SU-DHL-6 (cell line): Measurements from ENCODE around the gene POFUT2.

Experiments
- H2AFZ ChIP-seq: fragments of 200-600 bp; sonication (generic); 2 replicates; pipeline ENCODE4 v1.6.1; 2014; ENCODE audit warnings: low read depth, mild to moderate bottlenecking, moderate library complexity, mixed read lengths, antibody characterized with exemption, low read length; ENCODE audit not compliant: severe bottlenecking
- H3F3A ChIP-seq: fragments of 200-600 bp; shearing (Covaris generic); 2 replicates; pipeline ENCODE4 v1.6.0; 2016; ENCODE audit warnings: antibody characterized with exemption, mild to moderate bottlenecking; ENCODE audit not compliant: insufficient read depth
- H3K27ac ChIP-seq: fragments of 200-600 bp; sonication (generic); 2 replicates; pipeline ENCODE4 v1.5.1; 2016; ENCODE audit warnings: low read depth, mild to moderate bottlenecking, low read length, moderate library complexity, mixed read lengths
- H3K27me3 ChIP-seq: fragments of 200-600 bp; sonication (generic), shearing (Covaris generic); 2 replicates; pipeline ENCODE4 v1.6.0; 2014; ENCODE audit warnings: mild to moderate bottlenecking, low read length
- H3K36me3 ChIP-seq: fragments of 200-600 bp; sonication (generic); 2 replicates; pipeline ENCODE4 v1.6.1; 2014; ENCODE audit warnings: mild to moderate bottlenecking, low read length, mixed read lengths
- H3K4me2 ChIP-seq: fragments of 300-600, 200-600 bp; shearing (Covaris generic), sonication (generic); 2 replicates; pipeline ENCODE4 v1.6.0; 2014; ENCODE audit warnings: low read length, low read depth, mild to moderate bottlenecking; ENCODE audit not compliant: poor library complexity, severe bottlenecking
- H3K4me3 ChIP-seq: fragments of 200-600 bp; sonication (generic); 2 replicates; pipeline ENCODE4 v1.5.1; 2014; ENCODE audit warnings: antibody characterized with exemption, low read length, mild to moderate bottlenecking, mixed read lengths; ENCODE audit not compliant: insufficient read depth, poor library complexity, severe bottlenecking
- H3K79me2 ChIP-seq: fragments of 200-600 bp; sonication (generic); 2 replicates; pipeline ENCODE4 v1.6.1; 2014; ENCODE audit warnings: mild to moderate bottlenecking, low read length, moderate library complexity; ENCODE audit not compliant: insufficient read depth
- H3K9ac ChIP-seq: fragments of 200-600 bp; sonication (generic); 2 replicates; pipeline ENCODE4 v1.7.0; 2014; ENCODE audit warnings: mild to moderate bottlenecking, low read length
- H3K9me2 ChIP-seq: fragments of 200-600 bp; sonication (generic); replicated peaks from 2 replicates; pipeline ENCODE4 v1.6.1; 2014; ENCODE audit warnings: low read length; ENCODE audit not compliant: insufficient read depth
- H3K9me3 ChIP-seq: fragments of 200-600 bp; sonication (generic); 2 replicates; pipeline ENCODE4 v1.6.1; 2014; ENCODE audit warnings: low read length, mixed read lengths; ENCODE audit not compliant: insufficient read depth
- H4K20me1 ChIP-seq: fragments of 200-600 bp; sonication (generic); 2 replicates; pipeline ENCODE4 v1.6.1; 2014; ENCODE audit warnings: low read depth, mild to moderate bottlenecking, antibody characterized with exemption, low read length, moderate library complexity, mixed read lengths
- EZH2phosphoT487 ChIP-seq: fragments of 200-600 bp; sonication (generic), shearing (Covaris generic); conservative IDR thresholded peaks from 2 replicates; pipeline ENCODE4 v1.6.1; 2018; ENCODE audit warnings: mild to moderate bottlenecking, antibody characterized with exemption, low read length, moderate library complexity, mixed read lengths
- TF ChIP-seq, protein P1 (sequence below): fragments of 200-600 bp; sonication (generic); IDR thresholded peaks from one replicate; pipeline ENCODE4 v1.5.1; 2017; ENCODE audit warnings: antibody characterized with exemption, mild to moderate bottlenecking, low read length, moderate library complexity; ENCODE audit not compliant: insufficient read depth, poor library complexity, severe bottlenecking

Gene POFUT2

GRCh38 chr21:45334134-45334533, 46.4 kb upstream of the POFUT2 start:
- no peak for TF ChIP-seq EZH2phosphoT487
- TF ChIP-seq, protein P1, sequence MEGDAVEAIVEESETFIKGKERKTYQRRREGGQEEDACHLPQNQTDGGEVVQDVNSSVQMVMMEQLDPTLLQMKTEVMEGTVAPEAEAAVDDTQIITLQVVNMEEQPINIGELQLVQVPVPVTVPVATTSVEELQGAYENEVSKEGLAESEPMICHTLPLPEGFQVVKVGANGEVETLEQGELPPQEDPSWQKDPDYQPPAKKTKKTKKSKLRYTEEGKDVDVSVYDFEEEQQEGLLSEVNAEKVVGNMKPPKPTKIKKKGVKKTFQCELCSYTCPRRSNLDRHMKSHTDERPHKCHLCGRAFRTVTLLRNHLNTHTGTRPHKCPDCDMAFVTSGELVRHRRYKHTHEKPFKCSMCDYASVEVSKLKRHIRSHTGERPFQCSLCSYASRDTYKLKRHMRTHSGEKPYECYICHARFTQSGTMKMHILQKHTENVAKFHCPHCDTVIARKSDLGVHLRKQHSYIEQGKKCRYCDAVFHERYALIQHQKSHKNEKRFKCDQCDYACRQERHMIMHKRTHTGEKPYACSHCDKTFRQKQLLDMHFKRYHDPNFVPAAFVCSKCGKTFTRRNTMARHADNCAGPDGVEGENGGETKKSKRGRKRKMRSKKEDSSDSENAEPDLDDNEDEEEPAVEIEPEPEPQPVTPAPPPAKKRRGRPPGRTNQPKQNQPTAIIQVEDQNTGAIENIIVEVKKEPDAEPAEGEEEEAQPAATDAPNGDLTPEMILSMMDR: no peak
- H3K9me3 ChIP-seq: no peaks in the 10 kb centered on the region
- no peaks in the 10 kb centered on the region for H3K79me2 ChIP-seq
- H3K36me3 ChIP-seq: no peaks in the 10 kb centered on the region
- H3K27ac ChIP-seq: no peak overlapping the region
- H3K4me2 ChIP-seq: no peak overlapping the region
- no peaks in the 10 kb centered on the region for H3F3A ChIP-seq
- no peak overlapping the region for H3K4me3 ChIP-seq
- H3K9ac ChIP-seq: no peak overlapping the region
- no peaks in the 10 kb centered on the region for H4K20me1 ChIP-seq
- H3K9me2 ChIP-seq: no peaks in the 10 kb centered on the region
- no peak overlapping the region for H2AFZ ChIP-seq
- H3K27me3 ChIP-seq: no peaks in the 10 kb centered on the region

- Histone ChIP-seq H3K27me3 (no peaks in the 10 kb centered on the region), H3K9ac (no peak overlapping the region), H3K36me3 (no peaks in the 10 kb centered on the region), H3K9me2 (no peaks in the 10 kb centered on the region), H3K9me3 (no peaks in the 10 kb centered on the region), H4K20me1 (no peaks in the 10 kb centered on the region), H2AFZ (no peak overlapping the region), H3K4me2 (no peak overlapping the region), H3K4me3 (no peak overlapping the region), H3F3A (no peaks in the 10 kb centered on the region), H3K27ac (no peak overlapping the region), H3K79me2 (no peaks in the 10 kb centered on the region)
- no peak for TF ChIP-seq EZH2phosphoT487
- TF ChIP-seq, protein P1: no peak
Observed at GRCh38 chr21:45333583-45334121, 46.0 kb upstream of the POFUT2 start.

- no peak for TF ChIP-seq EZH2phosphoT487
- TF ChIP-seq, protein P1: no peak
- Histone ChIP-seq H3K27me3 (no peaks in the 10 kb centered on the region), H2AFZ (no peak overlapping the region), H3K79me2 (no peaks in the 10 kb centered on the region), H3K9me2 (no peaks in the 10 kb centered on the region), H3F3A (no peaks in the 10 kb centered on the region), H3K36me3 (no peaks in the 10 kb centered on the region), H4K20me1 (no peaks in the 10 kb centered on the region), H3K4me2 (no peak overlapping the region), H3K9me3 (no peaks in the 10 kb centered on the region), H3K4me3 (no peak overlapping the region), H3K27ac (no peak overlapping the region), H3K9ac (no peak overlapping the region)
Observed at GRCh38 chr21:45332981-45333582, 45.4 kb upstream of the POFUT2 start.
